ENCODE results near the gene ATXN7L3B.

The ATXN7L3B gene

DNA sequence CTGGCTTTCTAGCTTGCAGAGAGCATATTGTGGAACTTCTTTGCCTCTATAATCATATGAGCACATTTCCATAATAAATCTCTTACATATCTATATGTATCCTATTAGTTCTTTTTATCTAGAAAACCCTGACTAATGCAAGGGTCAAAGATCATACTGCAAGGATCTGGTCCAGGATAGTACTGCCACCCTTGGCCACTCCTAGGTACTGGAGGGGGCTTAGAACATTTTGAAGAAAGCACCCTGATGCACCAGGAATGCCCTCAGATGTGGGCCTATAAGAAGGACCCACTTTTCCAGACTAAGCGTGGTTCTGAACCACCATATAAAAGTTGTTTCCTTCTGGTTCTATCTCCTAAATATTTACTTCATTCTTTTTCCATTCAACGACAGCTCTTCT lies 14.6 kb downstream of the ATXN7L3B start:
- no peak for DNase-seq

DNA sequence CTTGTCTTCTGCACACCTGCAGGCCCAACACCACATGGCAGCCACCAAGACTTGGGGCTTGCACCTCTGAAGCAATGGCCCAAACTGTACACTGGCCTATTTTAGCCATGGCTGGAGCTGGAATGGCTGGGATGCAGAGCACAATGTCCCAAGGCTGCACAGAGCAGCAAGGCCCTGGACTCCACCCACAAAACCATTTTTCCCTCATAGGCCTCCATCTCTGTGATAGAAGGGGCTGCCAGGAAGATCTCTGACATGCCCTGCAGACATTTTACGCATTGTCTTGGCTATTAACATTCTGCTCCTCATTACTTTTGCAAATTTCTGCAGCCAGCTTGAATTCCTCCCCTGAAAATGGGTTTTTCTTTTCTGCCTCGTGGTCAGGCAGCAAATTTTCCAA lies 22.1 kb downstream of the ATXN7L3B start:
- no peak for DNase-seq

DNA sequence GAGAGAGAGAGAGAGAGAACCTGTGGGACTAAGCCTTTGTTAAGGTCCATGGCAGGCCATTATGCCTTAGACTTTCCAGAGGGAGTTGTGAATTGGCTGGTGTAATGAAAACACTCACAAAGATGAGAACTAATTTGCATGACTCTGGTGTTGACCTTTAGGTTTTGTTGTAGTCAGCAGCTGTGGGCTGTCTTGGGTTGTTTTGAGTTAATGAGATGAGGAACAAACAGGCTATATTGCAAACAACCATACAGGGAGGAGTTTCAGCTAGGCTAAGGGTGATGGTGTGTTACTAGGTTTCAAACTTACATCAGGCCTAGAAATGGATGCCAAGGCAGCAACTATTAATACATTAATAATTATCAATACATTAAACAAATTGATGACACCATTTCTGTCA lies 26.3 kb downstream of the ATXN7L3B start:
- no peak for DNase-seq

DNA sequence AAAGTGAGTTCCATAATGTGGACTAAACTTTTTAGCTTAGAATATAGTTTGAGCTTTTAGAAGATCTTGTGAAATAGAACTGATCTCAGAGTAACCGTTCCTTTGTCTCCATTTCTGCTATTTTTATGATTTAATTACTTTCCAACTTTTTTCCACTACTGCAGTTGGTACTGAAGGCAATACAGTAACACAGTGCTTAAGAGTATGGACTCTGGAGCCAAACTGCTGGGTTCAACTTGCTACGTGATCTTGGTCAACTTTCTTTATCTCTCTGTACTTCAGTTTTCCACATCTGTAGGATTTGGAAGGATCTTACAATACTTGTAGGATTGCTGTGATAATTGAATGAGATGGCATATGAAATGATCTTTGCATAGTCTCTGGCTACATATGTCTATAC lies 40.9 kb downstream of the ATXN7L3B start:
- no peak for DNase-seq

DNA sequence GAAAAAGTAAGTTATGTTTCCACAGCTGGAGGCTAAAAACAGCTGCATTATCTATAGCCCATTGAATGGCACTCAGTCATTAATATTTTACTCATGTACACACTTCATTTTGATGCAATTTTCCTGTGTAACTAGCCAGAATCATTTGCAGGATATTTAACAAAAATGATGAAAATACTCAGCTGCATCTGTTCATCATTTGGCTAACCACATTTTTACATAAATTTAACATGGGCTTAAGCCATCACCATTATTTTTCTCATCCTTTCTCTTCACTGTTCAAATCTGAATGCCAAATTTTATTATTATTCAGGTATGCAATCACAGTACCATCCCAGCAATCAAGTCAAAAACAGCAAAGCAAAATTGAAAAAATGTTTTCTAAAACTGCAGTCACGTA lies 41.8 kb downstream of the ATXN7L3B start:
- DNase-seq: no peak

DNA sequence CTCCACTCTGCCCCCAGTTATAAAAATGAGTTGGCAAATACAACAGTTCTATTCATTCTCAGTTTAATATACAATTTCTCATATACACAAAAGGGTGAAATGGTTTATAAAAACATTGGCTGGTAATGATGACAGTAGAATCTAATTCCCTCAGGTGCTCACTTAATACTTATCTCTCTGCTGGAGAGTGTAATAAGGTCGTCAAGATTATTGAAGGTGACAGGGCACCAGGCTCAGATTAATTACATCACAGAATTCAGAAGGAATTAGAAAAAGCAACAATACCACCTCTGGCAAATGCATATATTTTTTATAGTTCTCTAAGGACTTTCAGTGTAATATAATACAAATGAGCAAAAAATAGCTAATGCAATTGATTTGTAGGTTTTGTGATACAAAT lies 42.3 kb downstream of the ATXN7L3B start:
- DNase-seq: no peak

DNA sequence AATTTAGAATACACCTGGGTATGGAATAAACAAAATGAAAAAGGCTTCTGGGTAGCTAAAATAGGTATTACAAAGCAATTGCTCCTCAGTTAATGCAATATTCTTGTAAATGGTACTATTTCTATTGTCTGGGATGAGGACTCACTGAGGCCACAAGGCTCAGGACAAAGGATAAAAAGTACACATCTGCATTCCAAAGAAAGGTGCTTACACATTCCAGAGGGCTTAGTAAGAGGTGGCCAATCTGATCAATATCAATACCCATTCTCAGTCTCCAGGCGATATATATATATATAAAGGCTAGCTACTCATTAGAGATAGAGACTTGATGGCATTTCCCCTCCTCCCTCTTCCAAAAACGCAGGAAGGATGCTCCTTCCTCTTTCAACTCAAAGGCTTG lies 43.8 kb downstream of the ATXN7L3B start:
- no peak for DNase-seq

DNA sequence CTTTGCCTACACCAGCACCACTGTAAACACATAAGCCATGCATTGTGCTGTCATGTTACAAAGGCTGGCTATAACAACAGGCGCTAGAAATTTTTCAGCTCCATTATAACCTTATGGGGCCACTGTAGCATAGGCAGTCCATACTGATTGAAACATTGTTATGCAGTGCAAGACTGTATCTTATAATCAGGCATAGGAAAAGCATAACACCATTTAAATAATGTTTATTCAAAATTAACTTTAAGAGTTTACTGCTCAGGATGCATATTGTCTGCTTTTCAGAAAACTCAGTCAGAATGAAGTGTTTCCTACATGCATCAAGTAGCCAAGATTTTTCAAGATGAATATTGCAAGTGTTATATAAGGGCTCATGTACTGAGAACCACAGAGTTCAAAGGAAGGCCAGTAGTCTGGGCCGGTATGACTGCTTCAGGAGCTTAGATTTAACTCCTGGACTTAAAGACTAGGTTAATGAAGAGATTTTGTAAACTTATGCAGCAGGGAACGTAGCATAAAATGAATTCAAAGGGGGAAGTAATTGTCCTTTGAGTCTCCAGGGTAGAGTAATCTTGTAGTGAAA lies 46.9 kb downstream of the ATXN7L3B start:
- DNase-seq: no peak

DNA sequence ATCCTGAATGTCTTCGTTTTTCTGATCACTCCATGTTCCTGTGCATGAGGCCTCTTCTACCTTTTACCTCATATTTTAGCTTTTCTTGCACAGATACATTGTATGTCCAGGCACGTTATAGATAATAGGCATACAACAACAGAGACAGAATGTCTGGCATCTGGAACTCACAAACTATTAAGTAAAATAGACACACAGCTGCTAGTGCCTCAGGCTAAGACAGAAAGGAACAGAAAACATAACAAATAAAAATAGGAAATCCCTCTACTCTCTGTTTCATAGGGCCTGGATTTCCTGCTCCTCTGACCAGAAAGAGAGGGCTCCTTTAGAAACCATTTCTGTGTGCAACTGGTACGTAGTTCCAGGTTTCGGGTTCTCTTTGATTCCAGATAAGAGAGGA lies 48.6 kb downstream of the ATXN7L3B start:
- no peak for DNase-seq

Measured in stimulated activated CD4-positive, alpha-beta T cell treated with anti-CD3 and anti-CD28 coated beads, Interleukin-12 subunit alpha, Interleukin-12 subunit beta, amount 100 ng/mL, for 4 hours (primary cell).